AG20443 (cell line): Measurements from ENCODE around the gene LSM5.

ENCODE experiments used
- DNase-seq: peaks from one replicate; pipeline ENCODE4 v3.0.0; 2012; ENCODE audit warnings: low spot score, mixed read lengths

LSM5 gene

GRCh38 chr7:32459788-32460187, 30.4 kb downstream of the LSM5 start:
- DNase-seq = no peak

- DNase-seq = no peak
These were observed 32.2 kb downstream of the LSM5 start for GRCh38 chr7:32458025-32458424.

- DNase-seq = no peak
These were observed 36.7 kb downstream of the LSM5 start for GRCh38 chr7:32453341-32454011.

- DNase-seq = no peak
These were observed 43.0 kb downstream of the LSM5 start for GRCh38 chr7:32447218-32447617.

- DNase-seq = no peak
These were observed 53.8 kb downstream of the LSM5 start for GRCh38 chr7:32436146-32436928.
